ENCODE data around the gene PTPRZ1.

The PTPRZ1 gene

GRCh38 chr7:121837462-121837861, 35.5 kb upstream of the PTPRZ1 start:
- Histone ChIP-seq H3K9me3 (no peaks in the 10 kb centered on the region), H3K27me3 (no peaks in the 10 kb centered on the region), H3K4me3 (no peak overlapping the region), H3K36me3 (no peaks in the 10 kb centered on the region), H3K4me1 (no peaks in the 10 kb centered on the region), H3K27ac (no peak overlapping the region)
- intact Hi-C loops (cut with DNase I; ENCODE audit: low total_unique reads), result no loop called here
- no peak for DNase-seq
- no peak for TF ChIP-seq CTCF (IDR thresholded peaks at IDR 0.05)

- no peaks in the 10 kb centered on the region for H3K27me3 ChIP-seq
- no peaks in the 10 kb centered on the region for H3K4me1 ChIP-seq
- no peak for DNase-seq
- H3K9me3 ChIP-seq, result no peaks in the 10 kb centered on the region
- H3K27ac ChIP-seq, result no peak overlapping the region
- no peaks in the 10 kb centered on the region for H3K36me3 ChIP-seq
- H3K4me3 ChIP-seq, result no peak overlapping the region
- intact Hi-C loops (cut with DNase I; ENCODE audit: low total_unique reads), result no loop called here
- no peak for TF ChIP-seq CTCF (IDR thresholded peaks at IDR 0.05)
Measured at GRCh38 chr7:121847041-121847440, 25.9 kb upstream of the PTPRZ1 start.

DNA sequence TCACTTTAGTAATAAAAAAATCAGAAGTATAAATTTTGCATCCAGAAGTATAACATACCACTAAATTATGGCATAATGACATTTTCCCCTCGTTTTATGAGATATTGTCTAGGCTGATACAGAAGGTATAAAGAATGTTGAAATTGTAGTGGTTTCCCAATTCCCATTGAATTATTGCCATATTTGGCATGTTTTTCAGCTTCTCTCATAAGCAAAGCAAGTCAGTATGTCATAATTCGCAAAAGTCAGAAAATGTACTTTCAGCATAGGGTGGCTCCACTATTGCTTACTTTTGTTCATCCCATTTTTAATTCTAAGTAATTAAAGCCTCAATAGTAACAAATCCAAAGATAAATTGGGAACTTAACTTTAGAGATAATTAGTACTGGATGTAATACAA, 19.7 kb upstream of the PTPRZ1 start:
- no peak for DNase-seq
- Histone ChIP-seq H3K4me3 (no peak overlapping the region), H3K36me3 (no peaks in the 10 kb centered on the region), H3K9me3 (no peaks in the 10 kb centered on the region), H3K27me3 (no peaks in the 10 kb centered on the region), H3K27ac (no peak overlapping the region), H3K4me1 (peaks cover 0 to 6% (median 0%) of the 10 kb centered on the region in 4 donors)
- intact Hi-C loops (cut with DNase I; ENCODE audit: low total_unique reads), result no loop called here
- no peak for TF ChIP-seq CTCF (IDR thresholded peaks at IDR 0.05)

- intact Hi-C loops (cut with DNase I; ENCODE audit: low total_unique reads), result no loop called here
- H3K4me1 ChIP-seq, result peaks cover 0 to 24% (median 8%) of the 10 kb centered on the region in 4 donors
- TF ChIP-seq CTCF (IDR thresholded peaks at IDR 0.05), result no peak
- H3K36me3 ChIP-seq, result no peaks in the 10 kb centered on the region
- no peak overlapping the region for H3K27ac ChIP-seq
- DNase-seq, result no peak
- peaks cover 0 to 3% of the 10 kb centered on the region in 2 donors for H3K27me3 ChIP-seq
- no peak overlapping the region for H3K4me3 ChIP-seq
- H3K9me3 ChIP-seq, result no peaks in the 10 kb centered on the region
Measured at GRCh38 chr7:121860953-121861352, 12.0 kb upstream of the PTPRZ1 start.

- TF ChIP-seq CTCF (IDR thresholded peaks at IDR 0.05), result no peak
- intact Hi-C loops (cut with DNase I; ENCODE audit: low total_unique reads), result no loop called here
- H3K4me3 ChIP-seq, result no peak overlapping the region
- H3K9me3 ChIP-seq, result no peaks in the 10 kb centered on the region
- no peaks in the 10 kb centered on the region for H3K36me3 ChIP-seq
- no peak for DNase-seq
- no peak overlapping the region for H3K27ac ChIP-seq
- H3K27me3 ChIP-seq, result peaks cover 0 to 4% of the 10 kb centered on the region in 2 donors
- peaks cover 0 to 24% (median 8%) of the 10 kb centered on the region in 4 donors for H3K4me1 ChIP-seq
Measured at GRCh38 chr7:121862591-121862990, 10.4 kb upstream of the PTPRZ1 start.

DNA sequence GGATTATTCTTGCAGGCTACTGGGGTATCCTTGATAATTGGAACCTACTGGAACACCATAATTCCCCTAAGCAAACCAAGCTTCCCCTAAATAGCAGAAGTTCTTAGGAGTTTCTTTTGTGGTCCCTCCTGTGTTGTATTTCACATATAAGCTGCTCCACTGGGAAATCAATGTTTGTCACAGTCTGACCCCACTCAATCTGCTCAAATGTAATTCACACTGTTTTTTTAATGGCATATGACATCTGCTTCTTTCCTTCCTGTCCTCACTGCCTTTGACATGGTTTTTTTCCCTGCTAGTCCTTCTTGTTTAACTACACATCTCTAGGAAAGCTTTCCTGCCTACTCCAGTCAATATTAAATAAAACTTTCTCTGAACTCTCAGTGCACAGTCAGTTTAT, 1.8 kb upstream of the PTPRZ1 start:
- intact Hi-C loops (cut with DNase I; ENCODE audit: low total_unique reads), result no loop called here
- no peaks in the 10 kb centered on the region for H3K36me3 ChIP-seq

More for the DNA sequence above, 1.8 kb upstream of the PTPRZ1 start:
- DNase-seq, result no peak
- peaks cover 0 to 17% (median 8%) of the 10 kb centered on the region in 4 donors for H3K4me1 ChIP-seq
- TF ChIP-seq CTCF (IDR thresholded peaks at IDR 0.05), result no peak
- H3K9me3 ChIP-seq, result no peaks in the 10 kb centered on the region
- no peak overlapping the region for H3K27ac ChIP-seq
- no peak overlapping the region for H3K4me3 ChIP-seq
- peaks cover 0 to 7% of the 10 kb centered on the region in 2 donors for H3K27me3 ChIP-seq

Measured in tibial artery (tissue), 4 donors.